Fibroblast of upper back skin (primary cell): ENCODE measurements around the gene FGF16.
"Not testable (repeated sequence)": the region's sequence is repeated elsewhere in the genome, so short reads cannot be mapped to it uniquely, and the experiment has no call there.

Experiments used
- DNase-seq: peaks from one replicate; pipeline ENCODE4 v3.0.0-alpha.2; 2013

The FGF16 gene

GRCh38 chrX:77447653-77448569 is 722 bp downstream of the FGF16 start:
- DNase-seq: no peak

DNA sequence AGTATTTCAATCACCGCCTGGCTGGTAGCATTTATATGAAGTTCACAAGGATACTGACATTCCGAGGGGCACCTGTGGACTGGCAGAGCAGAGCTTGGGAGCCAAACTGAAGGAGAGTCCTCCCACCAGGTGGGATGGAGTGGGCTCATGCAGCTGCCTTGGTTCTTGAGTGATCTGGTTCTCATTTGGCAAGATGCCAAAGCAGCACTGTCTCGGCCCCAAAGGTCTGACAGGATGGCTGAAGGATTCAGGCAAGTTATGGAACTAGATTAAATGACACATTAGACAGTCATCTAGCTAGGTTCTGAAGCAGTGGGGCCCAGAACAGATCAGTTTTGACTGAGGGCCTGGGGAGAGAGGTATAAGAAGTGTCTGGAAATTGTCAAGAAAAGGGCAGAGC is 3.2 kb downstream of the FGF16 start:
- DNase-seq: no peak

GRCh38 chrX:77450996-77451395 is 3.8 kb downstream of the FGF16 start:
- DNase-seq: peak; percentile 38

- no peak for DNase-seq
These were observed 6.0 kb downstream of the FGF16 start for GRCh38 chrX:77453190-77453589.

DNA sequence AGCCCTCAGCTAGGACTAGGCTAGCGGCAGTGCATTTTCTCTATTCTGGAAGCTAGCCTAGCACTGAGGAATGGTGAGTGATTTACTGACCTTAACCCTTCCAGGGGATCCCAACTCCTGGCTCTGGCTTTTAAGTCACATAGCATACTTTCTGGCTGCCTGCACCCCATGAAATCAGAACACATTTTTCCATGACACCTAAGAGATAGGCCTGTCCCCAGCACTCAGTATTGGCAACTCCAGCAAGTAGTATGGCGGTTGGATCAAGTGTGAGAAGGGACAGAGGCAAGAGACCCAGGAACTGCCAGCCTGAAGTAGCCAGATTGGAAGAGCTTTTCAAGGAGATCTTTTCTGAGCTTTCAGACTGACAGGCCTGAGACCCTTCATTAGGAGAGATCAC is 8.2 kb downstream of the FGF16 start:
- no peak for DNase-seq

GRCh38 chrX:77484045-77484444 is 36.9 kb downstream of the FGF16 start:
- no peak for DNase-seq

GRCh38 chrX:77493677-77494553 is 46.7 kb downstream of the FGF16 start:
- DNase-seq: peak; percentile 85

DNA sequence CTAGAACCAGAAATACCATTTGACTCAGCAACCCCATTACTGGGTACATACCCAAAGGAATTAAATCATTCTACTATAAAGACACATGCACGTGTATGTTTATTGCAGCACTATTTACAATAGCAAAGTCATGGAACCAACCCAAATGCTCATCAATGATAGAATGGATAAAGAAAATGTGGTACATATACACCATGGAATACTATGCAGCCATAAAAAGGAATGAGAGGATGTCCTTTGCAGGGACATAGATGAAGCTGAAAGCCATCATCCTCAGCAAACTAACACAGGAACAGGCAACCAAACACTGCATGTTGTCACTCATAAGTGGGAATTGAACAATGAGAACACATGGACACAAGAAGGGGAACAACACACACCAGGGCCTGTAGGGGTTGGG is 53.0 kb downstream of the FGF16 start:
- DNase-seq: not testable (repeated sequence)

GRCh38 chrX:77502951-77503525 is 55.8 kb downstream of the FGF16 start:
- no peak for DNase-seq

DNA sequence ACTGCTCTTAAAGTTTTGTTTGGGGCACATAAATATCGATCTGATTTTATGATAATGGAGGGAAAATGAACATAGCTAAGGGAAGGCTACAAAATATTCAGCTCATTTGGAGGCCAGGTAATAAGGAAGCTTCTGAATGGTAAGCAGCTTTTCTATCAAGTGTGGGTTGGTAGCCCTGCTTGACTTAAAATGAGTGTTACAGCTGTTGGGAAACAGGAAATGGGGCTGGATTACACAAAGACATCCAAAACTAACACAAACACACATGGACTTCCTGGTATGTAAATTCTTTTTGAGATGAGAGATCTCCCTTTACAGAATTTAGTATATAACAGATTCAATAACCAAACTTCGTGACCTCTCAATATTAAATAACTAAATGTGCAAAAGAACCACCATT is 58.0 kb downstream of the FGF16 start:
- peak; percentile 27 for DNase-seq
